Stromal cell of bone marrow (primary cell): ENCODE measurements around the gene TTC7B.

ENCODE experiments used
- DNase-seq: peaks from one replicate; pipeline ENCODE4 v3.0.0-alpha.2; 2012; ENCODE audit warnings: low read depth

Gene TTC7B

GRCh38 chr14:90617961-90618360, 198.3 kb downstream of the TTC7B start:
- no peak for DNase-seq

GRCh38 chr14:90616881-90617280, 199.3 kb downstream of the TTC7B start:
- DNase-seq = no peak

GRCh38 chr14:90616313-90616712, 199.9 kb downstream of the TTC7B start:
- no peak for DNase-seq

GRCh38 chr14:90615517-90616060, 200.6 kb downstream of the TTC7B start:
- DNase-seq = no peak

- DNase-seq = no peak
Measured at GRCh38 chr14:90614696-90615516, 201.3 kb downstream of the TTC7B start.

GRCh38 chr14:90613997-90614396, 202.2 kb downstream of the TTC7B start:
- no peak for DNase-seq

GRCh38 chr14:90613453-90613852, 202.8 kb downstream of the TTC7B start:
- no peak for DNase-seq

GRCh38 chr14:90612801-90613200, 203.4 kb downstream of the TTC7B start:
- no peak for DNase-seq

GRCh38 chr14:90611936-90612335, 204.3 kb downstream of the TTC7B start:
- DNase-seq = peak; percentile 8

- DNase-seq = no peak
Measured at GRCh38 chr14:90611501-90611900, 204.7 kb downstream of the TTC7B start.

- DNase-seq = no peak
Measured at GRCh38 chr14:90610346-90611040, 205.7 kb downstream of the TTC7B start.

- no peak for DNase-seq
Measured at GRCh38 chr14:90609376-90609775, 206.9 kb downstream of the TTC7B start.

- no peak for DNase-seq
Measured at GRCh38 chr14:90608929-90609341, 207.3 kb downstream of the TTC7B start.

GRCh38 chr14:90608281-90608680, 207.9 kb downstream of the TTC7B start:
- no peak for DNase-seq

- no peak for DNase-seq
Measured at GRCh38 chr14:90607141-90607540, 209.1 kb downstream of the TTC7B start.

GRCh38 chr14:90606434-90606833, 209.8 kb downstream of the TTC7B start:
- no peak for DNase-seq

GRCh38 chr14:90605430-90605829, 210.8 kb downstream of the TTC7B start:
- DNase-seq = no peak

- DNase-seq = no peak
Measured at GRCh38 chr14:90604356-90604755, 211.9 kb downstream of the TTC7B start.

GRCh38 chr14:90603841-90604240, 212.4 kb downstream of the TTC7B start:
- DNase-seq = no peak

GRCh38 chr14:90603336-90603735, 212.9 kb downstream of the TTC7B start:
- no peak for DNase-seq

- no peak for DNase-seq
Measured at GRCh38 chr14:90602088-90602687, 214.0 kb downstream of the TTC7B start.

GRCh38 chr14:90601563-90601962, 214.7 kb downstream of the TTC7B start:
- no peak for DNase-seq

- DNase-seq = no peak
Measured at GRCh38 chr14:90600619-90601018, 215.6 kb downstream of the TTC7B start.
